Natural killer cell (primary cell): ENCODE results near the gene TMEM245. TPM values are rescaled to one million over a fixed set of nuclear protein-coding genes. Genes with fewer than 3 reads are reported as not detected.
A peak's percentile ranks its signal among the peaks of the same experiment; 100 is the strongest.

Experiments used
- ATAC-seq, 3 donors: fragments of 150-1000 bp in 2 of 3; fragments of 200-7000 bp in 1 of 3; cut with Tn5 transposase; 1 replicate in 1 of 3; 2 replicates in 2 of 3; pipeline ENCODE4 v1.10.0; 2021; ENCODE audit warnings: mild to moderate bottlenecking in 2 of 3, moderate library complexity in 2 of 3
- DNase-seq, 2 donors: peaks; one replicate each; pipeline versions ENCODE4 v3.0.0 to v3.0.0-alpha.2; 2013 to 2021; ENCODE audit warnings: mixed read lengths in 1 of 2
- H3K27ac ChIP-seq: one replicate; pipeline ENCODE4 v1.5.1; 2013; ENCODE audit warnings: mild to moderate bottlenecking, low read length
- H3K27me3 ChIP-seq: one replicate; pipeline ENCODE4 v1.6.1; 2013; ENCODE audit warnings: low read length; ENCODE audit not compliant: control insufficient read depth, insufficient read depth
- H3K36me3 ChIP-seq: one replicate; pipeline ENCODE4 v1.6.1; 2013; ENCODE audit warnings: low read length; ENCODE audit not compliant: control insufficient read depth, insufficient read depth
- H3K4me1 ChIP-seq: one replicate; pipeline ENCODE4 v1.6.1; 2013; ENCODE audit warnings: low read length; ENCODE audit not compliant: control insufficient read depth, insufficient read depth
- H3K4me3 ChIP-seq: one replicate; pipeline ENCODE4 v1.5.1; 2013; ENCODE audit warnings: low read length
- H3K9me3 ChIP-seq: one replicate; pipeline ENCODE4 v1.6.1; 2013; ENCODE audit warnings: low read length; ENCODE audit not compliant: control insufficient read depth, insufficient read depth
- H3K27ac Mint-ChIP-seq, 2 donors: one replicate each; pipeline ENCODE4 v1.8.0; 2022; ENCODE audit warnings: mild to moderate bottlenecking in 2 of 2, mixed read lengths in 2 of 2, moderate library complexity in 1 of 2
- H3K27me3 Mint-ChIP-seq, 2 donors: one replicate each; pipeline ENCODE4 v1.8.0; 2022; ENCODE audit warnings: low read depth in 2 of 2, mixed read lengths in 2 of 2
- H3K36me3 Mint-ChIP-seq: one replicate; pipeline ENCODE4 v1.8.0; 2022; ENCODE audit warnings: mixed read lengths
- H3K4me1 Mint-ChIP-seq, 2 donors: one replicate each; pipeline ENCODE4 v1.8.0; 2022; ENCODE audit warnings: mixed read lengths in 2 of 2
- H3K4me3 Mint-ChIP-seq: one replicate; pipeline ENCODE4 v1.8.0; 2022; ENCODE audit warnings: mild to moderate bottlenecking, moderate library complexity, mixed read lengths
- H3K9me3 Mint-ChIP-seq, 2 donors: one replicate each; pipeline ENCODE4 v1.8.0; 2022; ENCODE audit warnings: mixed read lengths in 2 of 2
- CTCF ChIP-seq: fragments of 200-600 bp; IDR thresholded peaks from one replicate; pipeline ENCODE4 v1.8.0; 2022; ENCODE audit warnings: antibody characterized with exemption
- WGBS: methylation state at CpG from one replicate; pipeline ENCODE4 v1.1.7; 2013; ENCODE audit warnings: missing lambda C conversion rate; ENCODE audit not compliant: insufficient coverage; 5-methylcytosine and 5-hydroxymethylcytosine counted together
- intact Hi-C: fragments of 100-400 bp; cut with micrococcal nuclease; formaldehyde crosslinking; loops from one replicate; pipeline ENCODE4 v1.14.2; 2022
- total RNA-seq, 4 donors: library from RNA; stranded (reverse); fragments of 120-200 nt in 1 of 4; gene quantifications; one replicate each; pipeline versions ENCODE4 v1.2.3 to v1.2.4, GENCODE V29; 2013 to 2022

TMEM245 gene
- total RNA-seq, 3 donors from 2014 or later (not counting 1 experiment from before 2014, with no cell fraction given) = 14.5 to 22.5 (median 21.8) TPM

DNA sequence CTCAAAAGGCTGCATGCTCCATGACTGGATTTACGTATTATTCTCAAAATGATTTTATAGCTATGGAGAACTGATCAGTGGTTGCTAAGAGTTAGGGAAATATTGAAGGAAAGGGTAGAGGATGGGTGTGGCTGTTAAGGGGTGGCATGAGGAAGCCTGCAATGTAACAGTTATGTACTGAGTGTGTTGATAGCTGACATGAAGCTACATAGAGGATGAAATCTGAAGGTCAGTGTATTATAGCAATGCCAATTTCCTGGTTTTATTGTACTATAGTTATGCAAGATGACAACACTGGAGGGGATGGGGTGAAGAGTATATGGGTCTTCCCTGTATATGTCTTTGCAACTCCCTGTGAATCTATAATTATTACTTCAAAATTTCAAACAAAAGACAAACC, 51.0 kb downstream of the TMEM245 start:
- Mint-ChIP-seq H3K27ac (no peak overlapping the region), H3K9me3 (no peaks in the 10 kb centered on the region), H3K4me1 (no peaks in the 10 kb centered on the region), H3K4me3 (no peak overlapping the region), H3K36me3 (peaks cover 6% of the 10 kb centered on the region), H3K27me3 (no peaks in the 10 kb centered on the region)
- intact Hi-C loops = no loop called here
- no peak for ATAC-seq
- no peak for TF ChIP-seq CTCF
- no peak overlapping the region for H3K27ac ChIP-seq
- 93% methylated on average over 1 of the region's 1 CpG for WGBS
- no peak overlapping the region for H3K4me3 ChIP-seq
- H3K9me3 ChIP-seq = no peaks in the 10 kb centered on the region
- no peaks in the 10 kb centered on the region for H3K27me3 ChIP-seq
- DNase-seq = no peak
- H3K36me3 ChIP-seq = peaks cover 49% of the 10 kb centered on the region
- H3K4me1 ChIP-seq = no peaks in the 10 kb centered on the region

DNA sequence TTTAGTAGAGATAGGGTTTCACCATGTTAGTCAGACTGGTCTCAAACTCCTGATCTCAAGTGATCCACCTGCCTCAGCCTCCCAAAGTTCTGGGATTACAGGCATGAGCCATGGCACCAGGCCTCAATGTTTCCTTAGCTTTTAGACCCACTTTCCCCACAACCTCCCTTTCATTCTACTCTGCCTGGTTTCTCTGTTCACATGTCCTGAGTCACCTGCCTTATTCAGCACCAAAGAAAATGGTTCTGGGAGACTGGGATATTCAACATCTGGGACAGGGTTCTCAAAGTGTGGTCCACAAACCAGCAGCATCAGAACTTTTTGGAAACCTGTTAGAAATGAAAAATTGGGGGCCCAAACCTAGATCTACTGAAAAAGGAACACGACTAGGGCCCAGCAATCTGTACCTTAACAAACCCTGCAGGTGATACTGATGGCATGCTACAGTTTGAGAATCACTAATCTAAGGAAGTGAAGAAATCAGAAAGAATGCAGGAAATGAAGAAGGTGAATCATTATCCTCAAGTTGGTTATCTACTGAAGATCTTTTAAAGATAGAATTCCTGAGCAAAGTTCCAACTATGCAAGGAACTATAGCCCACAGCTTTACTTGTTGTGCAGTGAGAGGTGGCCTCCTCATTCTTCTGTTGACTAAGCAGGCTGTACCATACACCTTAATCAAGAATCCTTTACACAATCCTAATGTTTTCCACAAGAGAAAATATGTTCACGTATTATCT, 54.6 kb downstream of the TMEM245 start:
- no peak for TF ChIP-seq CTCF
- DNase-seq (no peak), ATAC-seq (no peak)
- no peaks in the 10 kb centered on the region for H3K4me1 Mint-ChIP-seq
- H3K27ac ChIP-seq = no peak overlapping the region
- peak overlapping the region in 1 of 2 donors; percentile 17 for H3K27ac Mint-ChIP-seq
- no peaks in the 10 kb centered on the region for H3K27me3 Mint-ChIP-seq
- H3K36me3 Mint-ChIP-seq = peaks cover 11% of the 10 kb centered on the region
- H3K27me3 ChIP-seq = no peaks in the 10 kb centered on the region
- H3K4me1 ChIP-seq = no peaks in the 10 kb centered on the region
- H3K4me3 ChIP-seq = no peak overlapping the region
- intact Hi-C loops = no loop called here
- peaks cover 49% of the 10 kb centered on the region for H3K36me3 ChIP-seq
- no peak overlapping the region for H3K4me3 Mint-ChIP-seq
- H3K9me3 Mint-ChIP-seq = no peaks in the 10 kb centered on the region
- 100% methylated on average over 2 of the region's 2 CpGs for WGBS
- H3K9me3 ChIP-seq = no peaks in the 10 kb centered on the region

DNA sequence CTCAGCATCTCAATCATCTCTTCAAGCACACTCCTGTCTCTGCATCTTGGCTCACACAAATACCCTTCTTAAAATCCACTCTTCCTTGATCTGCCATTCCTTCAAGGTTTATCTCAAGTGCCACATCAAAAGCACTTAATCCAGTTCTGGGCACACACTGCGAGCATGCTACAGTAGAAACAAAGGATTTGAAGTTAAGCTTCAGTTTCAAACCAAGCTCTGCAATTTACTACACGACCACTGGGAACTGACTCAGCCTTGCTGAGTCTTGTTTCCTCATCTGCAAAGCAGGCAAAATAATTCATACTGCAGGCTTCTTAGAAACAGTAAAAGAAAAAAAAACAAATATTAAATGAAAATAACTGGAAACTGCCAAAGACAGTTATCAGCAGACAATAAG, 56.0 kb downstream of the TMEM245 start:
- Histone ChIP-seq H3K27ac (no peak overlapping the region), H3K27me3 (no peaks in the 10 kb centered on the region), H3K36me3 (peaks cover 45% of the 10 kb centered on the region), H3K9me3 (no peaks in the 10 kb centered on the region), H3K4me3 (no peak overlapping the region), H3K4me1 (no peaks in the 10 kb centered on the region)
- H3K36me3 Mint-ChIP-seq = peaks cover 11% of the 10 kb centered on the region
- H3K4me3 Mint-ChIP-seq = no peak overlapping the region
- no peak for ATAC-seq
- intact Hi-C loops = no loop called here
- WGBS = 81% methylated on average over 2 of the region's 2 CpGs
- H3K27me3 Mint-ChIP-seq = no peaks in the 10 kb centered on the region
- no peaks in the 10 kb centered on the region for H3K9me3 Mint-ChIP-seq
- no peak for TF ChIP-seq CTCF
- no peak for DNase-seq
- H3K27ac Mint-ChIP-seq = no peak overlapping the region
- H3K4me1 Mint-ChIP-seq = no peaks in the 10 kb centered on the region

GRCh38 chr9:109062543-109062942, 57.2 kb downstream of the TMEM245 start:
- intact Hi-C loops = no loop called here

More at GRCh38 chr9:109062543-109062942, 57.2 kb downstream of the TMEM245 start:
- H3K27ac Mint-ChIP-seq = no peak overlapping the region
- H3K36me3 Mint-ChIP-seq = peaks cover 11% of the 10 kb centered on the region
- no peak overlapping the region for H3K4me3 Mint-ChIP-seq
- no peak overlapping the region for H3K27ac ChIP-seq
- no peaks in the 10 kb centered on the region for H3K9me3 ChIP-seq
- DNase-seq = no peak
- H3K4me1 Mint-ChIP-seq = no peaks in the 10 kb centered on the region
- no peak for ATAC-seq
- peaks cover 41% of the 10 kb centered on the region for H3K36me3 ChIP-seq
- H3K27me3 ChIP-seq = no peaks in the 10 kb centered on the region
- TF ChIP-seq CTCF = no peak
- H3K4me3 ChIP-seq = no peak overlapping the region
- 99% methylated on average over 4 of the region's 6 CpGs for WGBS
- H3K9me3 Mint-ChIP-seq = no peaks in the 10 kb centered on the region
- H3K27me3 Mint-ChIP-seq = no peaks in the 10 kb centered on the region
- no peaks in the 10 kb centered on the region for H3K4me1 ChIP-seq
